ENCODE measurements around the gene FREY1.

Gene FREY1

DNA sequence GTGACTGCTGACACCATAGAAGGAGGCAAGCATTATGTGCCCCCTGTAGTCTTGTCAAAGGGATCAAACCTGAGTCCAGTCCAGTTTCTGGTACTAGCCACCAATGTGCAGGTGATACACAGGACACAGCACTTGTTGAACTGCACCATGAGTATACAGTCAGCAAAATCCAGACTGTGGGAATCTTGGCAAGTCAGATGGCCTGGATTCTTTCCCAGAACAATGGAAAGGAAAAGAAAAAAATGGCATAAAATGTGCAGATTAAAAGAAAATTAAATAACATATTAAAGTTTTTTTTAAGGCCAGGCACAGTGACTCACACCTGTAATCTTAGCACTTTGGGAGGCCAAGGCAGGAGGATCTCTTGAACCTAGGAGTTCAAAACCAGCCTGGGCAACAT lies 43.0 kb downstream of the FREY1 start (continued):
- TF ChIP-seq ZNF37A (tag by site-specific recombination; IDR thresholded peaks at IDR 0.05): no peak

DNA sequence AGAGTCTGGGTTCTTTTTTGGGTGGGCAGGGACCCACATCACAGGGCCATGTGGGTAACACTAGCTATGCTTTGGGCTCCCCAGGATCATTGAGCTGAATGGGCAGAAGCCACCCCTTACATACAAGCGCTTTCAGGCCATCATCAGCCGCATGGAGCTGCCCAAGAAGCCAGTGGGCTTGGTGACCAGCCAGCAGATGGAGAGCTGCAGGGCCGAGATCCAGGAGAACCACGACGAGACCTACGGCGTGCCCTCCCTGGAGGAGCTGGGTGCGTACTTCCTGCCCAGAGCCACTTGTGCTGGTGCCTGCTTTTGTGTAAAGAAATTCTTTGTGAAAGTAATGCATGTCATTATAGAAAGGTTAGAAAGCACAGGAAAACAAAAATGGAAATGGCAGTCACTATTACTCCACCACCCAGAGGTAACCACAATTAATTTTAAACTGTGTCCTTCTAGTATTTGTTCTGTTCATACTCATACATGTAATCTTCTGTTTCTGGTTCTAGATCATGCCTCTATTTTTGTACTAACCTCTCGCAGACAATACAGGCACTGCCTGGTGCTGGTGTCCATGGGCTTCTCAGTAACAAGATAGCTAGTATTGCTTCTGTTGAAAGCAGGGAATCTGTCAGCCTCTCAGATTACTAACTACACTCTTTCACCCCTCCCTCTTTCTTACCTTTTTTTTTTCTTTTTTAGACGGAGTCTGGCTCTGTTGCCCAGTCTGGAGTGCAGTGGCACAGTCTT lies 46.1 kb downstream of the FREY1 start:
- POLR2A ChIA-PET: no interaction called here

More for the DNA sequence above, 46.1 kb downstream of the FREY1 start:
- CTCF ChIA-PET: interaction anchor here (1.2 to 3.6 kb wide), 3 partner anchors 12 to 146 kb away, joined by 3 to 41 read pairs (median 5); no protein-coding TSS in a partner anchor
- Histone ChIP-seq H3K9me3 (ENCODE audit: control insufficient read depth, insufficient read depth, low read depth, low read length) (no peaks in the 10 kb centered on the region), H3K4me3 (ENCODE audit: low read depth, low read length) (no peak overlapping the region), H3K27ac (ENCODE audit: extremely low read depth, low read depth, low read length) (no peak overlapping the region), H3K36me3 (ENCODE audit: control insufficient read depth in 2 of 2, insufficient read depth in 1 of 2, low read length in 2 of 2) (peaks cover 0 to 70% of the 10 kb centered on the region in 2 experiments; a peak in 1 of 3 replicates), H3K4me1 (ENCODE audit: control insufficient read depth, insufficient read depth, low read length) (no peaks in the 10 kb centered on the region)
- TF ChIP-seq ZNF140 (tag by site-specific recombination; IDR thresholded peaks at IDR 0.05) (no peak), ZEB2 (tag by site-specific recombination; IDR thresholded peaks at IDR 0.05) (no peak), REST (tag by site-specific recombination; IDR thresholded peaks at IDR 0.05) (no peak), ZBTB10 (tag by site-specific recombination; IDR thresholded peaks at IDR 0.05) (no peak), ZFP69B (tag by site-specific recombination; IDR thresholded peaks at IDR 0.05) (no peak), HOXD13 (CRISPR knock-in tag; IDR thresholded peaks at IDR 0.05; ENCODE audit: borderline replicate concordance) (no peak), ZFP37 (tag by site-specific recombination; IDR thresholded peaks at IDR 0.05) (no peak), IKZF3 (tag by site-specific recombination; IDR thresholded peaks at IDR 0.05) (no peak), ZNF23 (tag by site-specific recombination; IDR thresholded peaks at IDR 0.05; ENCODE audit: borderline replicate concordance) (no peak), FEZF1 (tag by site-specific recombination; IDR thresholded peaks at IDR 0.05) (no peak), BCL11B (tag by site-specific recombination; IDR thresholded peaks at IDR 0.05; ENCODE audit: low read depth) (no peak), ZNF664 (tag by site-specific recombination; IDR thresholded peaks at IDR 0.05) (no peak), ZNF660 (tag by site-specific recombination; IDR thresholded peaks at IDR 0.05) (no peak), SCRT1 (tag by site-specific recombination; IDR thresholded peaks at IDR 0.05; ENCODE audit: borderline replicate concordance) (no peak), ZNF37A (tag by site-specific recombination; IDR thresholded peaks at IDR 0.05) (no peak)
- TF ChIP-seq, protein P1, sequence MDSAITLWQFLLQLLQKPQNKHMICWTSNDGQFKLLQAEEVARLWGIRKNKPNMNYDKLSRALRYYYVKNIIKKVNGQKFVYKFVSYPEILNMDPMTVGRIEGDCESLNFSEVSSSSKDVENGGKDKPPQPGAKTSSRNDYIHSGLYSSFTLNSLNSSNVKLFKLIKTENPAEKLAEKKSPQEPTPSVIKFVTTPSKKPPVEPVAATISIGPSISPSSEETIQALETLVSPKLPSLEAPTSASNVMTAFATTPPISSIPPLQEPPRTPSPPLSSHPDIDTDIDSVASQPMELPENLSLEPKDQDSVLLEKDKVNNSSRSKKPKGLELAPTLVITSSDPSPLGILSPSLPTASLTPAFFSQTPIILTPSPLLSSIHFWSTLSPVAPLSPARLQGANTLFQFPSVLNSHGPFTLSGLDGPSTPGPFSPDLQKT (IDR thresholded peaks at IDR 0.05; ENCODE audit: borderline replicate concordance, low read depth, low read length): no peak

All from HEK293 (cell line).